ENCODE measurements around the gene ASCL1. TPM values are rescaled to one million over a fixed set of nuclear protein-coding genes. Genes with fewer than 3 reads are reported as not detected.

ASCL1 gene
- total and polyA plus RNA-seq, 10 donors: 0.02 TPM; not detected in 9

DNA sequence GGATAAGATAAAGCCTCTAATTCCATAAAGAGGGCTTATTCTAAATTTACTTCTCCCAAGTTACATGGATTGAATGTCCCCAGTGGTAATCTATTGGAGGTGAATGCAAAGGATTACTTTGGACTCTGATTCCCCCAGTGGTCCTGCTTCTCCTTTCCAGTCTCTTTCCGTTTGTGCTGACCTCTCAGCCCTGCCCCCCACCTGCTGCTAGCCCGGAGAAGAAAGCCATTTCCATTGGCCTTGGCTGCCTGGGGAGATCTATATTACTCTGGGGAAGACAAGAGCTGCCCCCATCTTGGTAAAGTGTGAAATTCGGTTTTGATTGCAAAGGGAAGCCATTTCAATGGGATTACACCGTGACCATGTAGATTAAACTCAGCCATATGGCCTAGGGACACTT, 13.3 kb downstream of the ASCL1 start:
- no peak for DNase-seq
- no peak for TF ChIP-seq POLR2A (IDR thresholded peaks at IDR 0.05)
- TF ChIP-seq, protein P1, sequence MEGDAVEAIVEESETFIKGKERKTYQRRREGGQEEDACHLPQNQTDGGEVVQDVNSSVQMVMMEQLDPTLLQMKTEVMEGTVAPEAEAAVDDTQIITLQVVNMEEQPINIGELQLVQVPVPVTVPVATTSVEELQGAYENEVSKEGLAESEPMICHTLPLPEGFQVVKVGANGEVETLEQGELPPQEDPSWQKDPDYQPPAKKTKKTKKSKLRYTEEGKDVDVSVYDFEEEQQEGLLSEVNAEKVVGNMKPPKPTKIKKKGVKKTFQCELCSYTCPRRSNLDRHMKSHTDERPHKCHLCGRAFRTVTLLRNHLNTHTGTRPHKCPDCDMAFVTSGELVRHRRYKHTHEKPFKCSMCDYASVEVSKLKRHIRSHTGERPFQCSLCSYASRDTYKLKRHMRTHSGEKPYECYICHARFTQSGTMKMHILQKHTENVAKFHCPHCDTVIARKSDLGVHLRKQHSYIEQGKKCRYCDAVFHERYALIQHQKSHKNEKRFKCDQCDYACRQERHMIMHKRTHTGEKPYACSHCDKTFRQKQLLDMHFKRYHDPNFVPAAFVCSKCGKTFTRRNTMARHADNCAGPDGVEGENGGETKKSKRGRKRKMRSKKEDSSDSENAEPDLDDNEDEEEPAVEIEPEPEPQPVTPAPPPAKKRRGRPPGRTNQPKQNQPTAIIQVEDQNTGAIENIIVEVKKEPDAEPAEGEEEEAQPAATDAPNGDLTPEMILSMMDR (IDR thresholded peaks at IDR 0.05 in 8 of 11, conservative IDR thresholded peaks at IDR 0.05 in 3 of 11): no peak
- 5 to 13% (median 8%) methylated on average over 4 of the region's 4 CpGs for WGBS, 5 donors
- no peak overlapping the region for H3K4me3 ChIP-seq
- no peak overlapping the region for H3K27ac ChIP-seq
- H3K36me3 ChIP-seq: no peaks in the 10 kb centered on the region
- intact Hi-C loops (cut with DNase I; ENCODE audit: low total_unique reads): no loop called here
- H3K27me3 ChIP-seq (replicated peaks in 1 of 7): peaks cover 0 to 61% (median 17%) of the 10 kb centered on the region in 7 donors
- H3K9me3 ChIP-seq: no peaks in the 10 kb centered on the region
- H3K4me1 ChIP-seq: peaks cover 0 to under 1% (median under 1%) of the 10 kb centered on the region in 6 donors

DNA sequence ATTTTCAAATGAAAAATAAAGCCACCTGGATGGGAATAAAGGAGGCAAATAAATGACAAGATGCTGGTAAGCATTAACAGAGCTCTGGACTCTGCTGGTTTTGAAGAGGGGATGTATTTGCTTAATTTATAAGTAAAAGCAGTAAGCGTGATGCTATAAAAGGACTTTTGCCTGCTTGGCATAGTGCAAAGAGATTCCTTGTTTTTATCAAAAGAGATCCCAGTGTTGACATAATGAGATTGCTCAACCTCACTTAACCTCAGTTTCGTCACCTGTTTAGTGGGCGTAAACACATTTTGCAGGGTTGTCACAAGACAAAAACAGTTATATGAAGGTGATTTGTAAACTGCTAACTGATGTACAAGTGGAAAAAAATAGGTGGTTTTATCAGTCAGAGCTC, 13.8 kb downstream of the ASCL1 start:
- Histone ChIP-seq H3K9me3 (no peaks in the 10 kb centered on the region), H3K36me3 (no peaks in the 10 kb centered on the region), H3K4me1 (no peaks in the 10 kb centered on the region), H3K4me3 (no peak overlapping the region), H3K27me3 (replicated peaks in 1 of 7) (peaks cover 0 to 56% (median 13%) of the 10 kb centered on the region in 7 donors), H3K27ac (no peak overlapping the region)
- DNase-seq: no peak
- TF ChIP-seq POLR2AphosphoS5 (IDR thresholded peaks at IDR 0.05) (no peak), POLR2A (IDR thresholded peaks at IDR 0.05) (no peak)
- TF ChIP-seq, protein P1 (IDR thresholded peaks at IDR 0.05 in 8 of 11, conservative IDR thresholded peaks at IDR 0.05 in 3 of 11): no peak
- intact Hi-C loops (cut with DNase I; ENCODE audit: low total_unique reads): no loop called here
- 75 to 91% (median 84%) methylated on average over 3 of the region's 3 CpGs for WGBS, 5 donors

- no peaks in the 10 kb centered on the region for H3K36me3 ChIP-seq
- H3K4me3 ChIP-seq: no peak overlapping the region
- no peaks in the 10 kb centered on the region for H3K4me1 ChIP-seq
- H3K27ac ChIP-seq: no peak overlapping the region
- H3K27me3 ChIP-seq (replicated peaks in 1 of 7): peaks cover 0 to 33% (median 3%) of the 10 kb centered on the region in 7 donors
- no peaks in the 10 kb centered on the region for H3K9me3 ChIP-seq
- no peak for DNase-seq
- intact Hi-C loops (cut with DNase I; ENCODE audit: low total_unique reads): no loop called here
- TF ChIP-seq, protein P1 (IDR thresholded peaks at IDR 0.05 in 8 of 11, conservative IDR thresholded peaks at IDR 0.05 in 3 of 11): no peak
- TF ChIP-seq POLR2AphosphoS5 (IDR thresholded peaks at IDR 0.05): no peak
- TF ChIP-seq POLR2A (IDR thresholded peaks at IDR 0.05): no peak
Measured at GRCh38 chr12:102973583-102973982, 16.1 kb downstream of the ASCL1 start.

GRCh38 chr12:102976609-102977280, 19.3 kb downstream of the ASCL1 start:
- peaks cover 0 to 9% (median 0%) of the 10 kb centered on the region in 7 donors for H3K27me3 ChIP-seq (replicated peaks in 1 of 7)
- no peaks in the 10 kb centered on the region for H3K36me3 ChIP-seq
- TF ChIP-seq POLR2A (IDR thresholded peaks at IDR 0.05): no peak
- TF ChIP-seq, protein P1 (IDR thresholded peaks at IDR 0.05 in 8 of 11, conservative IDR thresholded peaks at IDR 0.05 in 3 of 11): no peak
- no peak for TF ChIP-seq POLR2AphosphoS5 (IDR thresholded peaks at IDR 0.05)
- H3K4me3 ChIP-seq: no peak overlapping the region
- DNase-seq: no peak
- 47 to 56% (median 50%) methylated on average over 5 of the region's 5 CpGs for WGBS, 5 donors
- no peaks in the 10 kb centered on the region for H3K4me1 ChIP-seq
- H3K27ac ChIP-seq: no peak overlapping the region
- intact Hi-C loops (cut with DNase I; ENCODE audit: low total_unique reads): no loop called here
- H3K9me3 ChIP-seq: no peaks in the 10 kb centered on the region
